GM21360 (cell line): ENCODE measurements around the gene UBE2J1.

ENCODE experiments used
- ATAC-seq: cut with Tn5 transposase; IDR thresholded peaks from one replicate; pipeline ENCODE4 v1.9.1; 2021; ENCODE audit warnings: mild to moderate bottlenecking, moderate library complexity; ENCODE audit not compliant: unreplicated experiment

UBE2J1 gene

DNA sequence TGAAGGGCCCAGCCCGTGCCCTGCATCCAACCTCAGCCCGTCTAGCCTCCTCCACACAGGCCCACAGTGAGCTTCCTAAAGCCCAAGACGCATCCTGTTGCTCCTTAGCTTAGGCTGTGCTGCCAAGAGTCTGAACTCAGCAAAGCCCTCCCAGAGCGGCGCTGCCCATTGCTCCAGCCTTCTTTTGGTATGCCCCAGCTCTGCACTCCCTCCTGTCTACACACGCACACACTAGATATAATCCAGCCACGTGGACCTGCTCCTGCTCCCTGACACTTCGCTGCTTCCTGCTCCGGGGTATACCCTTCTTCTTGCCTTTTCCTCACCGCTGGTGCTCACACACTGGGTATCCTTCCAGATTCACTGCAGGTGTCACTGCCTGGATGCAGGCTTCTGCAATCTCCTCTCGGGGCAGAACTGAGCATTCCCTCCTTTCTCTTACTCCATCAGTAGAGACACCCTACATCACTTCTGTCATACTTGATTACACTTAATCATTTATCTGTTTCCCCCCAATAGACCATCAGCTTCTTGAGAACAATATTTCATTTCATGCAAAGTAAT, 61.2 kb downstream of the UBE2J1 start:
- no peak for ATAC-seq

DNA sequence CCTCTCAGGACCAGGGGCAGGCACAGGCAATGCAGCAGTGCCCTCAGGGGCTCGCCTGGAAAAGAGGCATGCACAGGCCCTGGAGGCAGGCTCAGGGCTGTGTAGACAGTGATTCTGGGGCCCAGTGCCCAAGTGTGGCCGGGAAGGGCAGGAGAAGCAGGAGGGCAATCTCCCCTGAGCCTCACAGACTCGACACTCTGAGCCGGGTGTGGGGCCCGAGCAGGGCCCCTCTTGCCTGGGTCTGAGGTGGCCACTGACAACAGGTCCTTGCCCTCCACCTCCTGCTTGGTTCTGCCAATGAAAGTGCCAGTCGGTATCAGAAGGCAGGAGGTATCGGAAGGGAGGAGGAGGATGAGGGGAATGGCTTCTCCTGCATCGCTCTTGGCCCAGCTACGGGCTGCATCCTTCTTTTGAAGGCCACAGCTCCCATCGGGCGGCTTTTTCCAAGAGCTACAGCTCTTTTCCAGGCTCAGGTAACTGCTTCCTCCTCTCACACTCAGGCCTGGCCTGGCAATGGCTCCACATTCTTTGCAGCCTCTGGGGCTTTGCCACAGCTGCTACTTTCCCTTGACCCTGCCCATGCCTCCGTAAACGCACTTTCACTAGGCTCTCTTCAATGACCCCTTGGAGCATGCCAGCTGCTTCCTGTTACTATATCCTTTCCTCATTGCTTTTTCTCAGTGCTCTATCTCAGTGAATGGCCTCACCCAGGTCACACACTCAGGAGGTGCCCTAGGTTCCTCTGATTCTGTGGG, 61.9 kb downstream of the UBE2J1 start:
- ATAC-seq: no peak

- ATAC-seq: no peak
Measured at GRCh38 chr6:89289710-89290109, 62.8 kb downstream of the UBE2J1 start.

GRCh38 chr6:89287351-89288028, 65.0 kb downstream of the UBE2J1 start:
- ATAC-seq: no peak

DNA sequence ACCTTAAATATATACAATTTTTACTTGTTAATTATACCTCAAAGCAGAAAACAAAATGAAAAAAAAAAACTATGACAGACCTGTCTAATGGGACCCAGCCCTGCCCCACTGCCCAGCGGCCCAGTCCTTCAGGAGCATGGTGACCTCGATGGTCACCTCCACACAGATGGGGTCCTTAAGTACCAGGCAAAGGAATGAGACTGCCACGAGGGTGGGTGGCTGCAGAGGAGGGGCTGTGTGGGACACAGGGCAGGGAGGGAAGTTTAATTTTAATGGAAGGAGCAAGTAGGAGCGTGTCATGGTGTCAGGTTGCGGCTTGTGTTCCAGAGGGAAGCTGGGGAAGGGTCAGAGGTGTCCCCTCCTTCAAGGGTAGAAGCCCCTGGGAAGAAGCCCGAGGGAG, 66.0 kb downstream of the UBE2J1 start:
- no peak for ATAC-seq

DNA sequence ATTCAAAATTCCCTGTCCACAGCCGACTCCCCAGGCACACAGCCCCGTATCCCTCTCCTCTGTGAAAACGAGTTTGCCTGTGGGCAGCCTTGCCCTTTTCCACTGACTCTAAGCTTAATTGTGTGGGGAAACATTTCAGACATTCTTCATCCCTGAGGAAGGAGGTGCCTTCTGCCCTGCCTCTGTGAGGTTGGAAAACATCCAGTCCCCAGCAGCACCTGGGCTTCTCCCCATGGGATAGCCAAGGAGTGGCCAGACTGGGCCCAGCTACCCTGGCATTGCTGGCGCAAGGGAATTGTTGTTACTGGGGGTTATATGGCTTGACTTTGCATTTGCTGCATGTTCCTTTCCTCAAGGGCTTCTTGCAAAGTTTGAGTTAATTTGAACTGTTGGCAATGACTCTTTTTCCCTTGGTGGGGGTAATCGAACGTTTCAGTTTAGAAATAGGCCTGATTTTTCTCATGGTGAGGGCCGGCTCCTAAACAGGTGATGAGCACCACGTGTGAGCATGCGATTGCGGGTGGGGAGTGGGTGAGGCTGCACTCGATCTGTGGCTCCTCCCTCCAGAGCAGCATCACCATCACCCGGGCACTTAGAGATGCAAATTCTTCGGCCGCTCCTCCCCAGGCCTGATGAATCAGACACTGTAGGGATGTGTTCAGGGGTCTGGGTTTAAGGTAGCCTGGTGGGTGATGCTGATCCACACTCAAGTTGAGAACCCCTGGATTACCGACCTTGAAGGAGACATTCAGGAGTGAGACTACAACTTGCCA, 67.4 kb downstream of the UBE2J1 start:
- no peak for ATAC-seq

DNA sequence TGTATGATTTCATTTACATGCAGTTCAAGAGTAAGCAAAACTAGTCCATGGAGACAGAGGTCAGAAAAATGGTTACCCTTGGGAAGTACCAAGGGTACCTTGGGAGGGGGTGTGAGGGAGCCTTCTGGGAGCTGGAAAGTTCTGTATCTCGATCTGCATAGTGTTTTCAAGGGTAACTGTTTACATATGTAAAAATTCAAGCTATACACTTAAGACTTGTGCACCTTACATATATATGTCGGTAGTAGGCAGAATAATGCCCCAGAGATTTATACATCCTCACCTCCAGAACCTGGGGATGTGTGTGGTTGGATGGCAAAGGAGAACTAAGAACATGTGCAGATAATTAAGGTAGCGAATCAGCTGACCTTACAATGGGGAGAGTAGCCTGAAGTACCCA, 68.4 kb downstream of the UBE2J1 start:
- ATAC-seq: no peak

DNA sequence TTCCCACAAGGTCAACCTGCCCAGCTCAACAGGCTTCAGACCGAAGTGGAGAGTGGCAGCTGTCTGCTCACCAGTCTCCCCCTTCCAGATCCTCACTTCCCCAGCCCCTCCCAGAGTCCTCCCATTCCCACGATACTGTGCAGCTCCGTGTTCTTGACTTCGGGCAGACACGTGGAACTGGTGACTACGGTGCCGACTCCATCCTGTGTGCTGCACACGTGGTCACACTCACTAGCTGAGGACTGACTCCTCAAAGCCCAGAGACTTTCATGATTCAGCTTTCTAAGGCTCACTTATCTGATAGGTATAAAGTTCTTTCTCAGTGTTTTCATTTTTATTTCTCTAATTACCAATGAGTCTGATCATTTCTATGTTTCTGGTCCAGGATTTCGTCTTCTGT, 69.8 kb downstream of the UBE2J1 start:
- ATAC-seq: no peak

GRCh38 chr6:89281779-89282246, 70.7 kb downstream of the UBE2J1 start:
- peak; percentile 96 for ATAC-seq

DNA sequence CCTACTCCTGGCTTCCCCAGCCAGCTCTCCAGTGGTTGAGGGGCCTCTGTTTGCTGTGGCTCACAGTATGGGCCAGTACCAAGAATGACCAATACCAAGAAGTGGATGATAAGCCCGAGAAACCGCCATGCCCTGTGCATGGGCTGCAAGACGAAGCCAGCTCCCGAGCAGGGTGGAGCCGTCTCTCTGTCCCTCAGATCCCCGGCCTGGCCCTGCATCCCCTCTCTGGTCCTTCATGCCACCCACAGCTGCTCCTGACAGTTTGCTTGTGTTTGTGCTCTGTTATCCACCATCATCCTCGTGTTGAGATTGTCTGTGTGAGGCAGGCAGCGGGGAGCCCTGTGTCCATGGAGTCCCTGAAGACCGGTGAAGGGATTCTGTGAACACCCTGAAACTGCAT, 73.6 kb downstream of the UBE2J1 start:
- no peak for ATAC-seq
